ENCODE measurements around the gene HOATZ.

GRCh38 chr11:111582163-111582562, 67.6 kb downstream of the HOATZ start:
- TF ChIP-seq CTCF (conservative IDR thresholded peaks at IDR 0.05), result no peak
- no peak for TF ChIP-seq ZFX (IDR thresholded peaks at IDR 0.05)
